Measurements from ENCODE around the gene IL17RE.

DNA sequence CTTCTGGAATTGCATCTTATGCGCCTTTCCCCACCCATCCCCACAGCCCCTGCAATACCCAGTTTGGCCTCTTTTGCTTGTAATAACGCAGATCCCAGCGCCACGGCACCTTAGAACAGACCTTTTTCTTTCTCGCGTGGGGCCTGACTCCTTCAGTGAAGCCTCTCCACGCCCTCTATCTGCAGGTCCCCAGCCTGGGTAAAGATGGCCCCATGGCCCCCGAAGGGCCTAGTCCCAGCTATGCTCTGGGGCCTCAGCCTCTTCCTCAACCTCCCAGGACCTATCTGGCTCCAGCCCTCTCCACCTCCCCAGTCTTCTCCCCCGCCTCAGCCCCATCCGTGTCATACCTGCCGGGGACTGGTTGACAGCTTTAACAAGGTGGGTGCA, 31.6 kb downstream of the IL17RE start:
- TF ChIP-seq, protein P1, sequence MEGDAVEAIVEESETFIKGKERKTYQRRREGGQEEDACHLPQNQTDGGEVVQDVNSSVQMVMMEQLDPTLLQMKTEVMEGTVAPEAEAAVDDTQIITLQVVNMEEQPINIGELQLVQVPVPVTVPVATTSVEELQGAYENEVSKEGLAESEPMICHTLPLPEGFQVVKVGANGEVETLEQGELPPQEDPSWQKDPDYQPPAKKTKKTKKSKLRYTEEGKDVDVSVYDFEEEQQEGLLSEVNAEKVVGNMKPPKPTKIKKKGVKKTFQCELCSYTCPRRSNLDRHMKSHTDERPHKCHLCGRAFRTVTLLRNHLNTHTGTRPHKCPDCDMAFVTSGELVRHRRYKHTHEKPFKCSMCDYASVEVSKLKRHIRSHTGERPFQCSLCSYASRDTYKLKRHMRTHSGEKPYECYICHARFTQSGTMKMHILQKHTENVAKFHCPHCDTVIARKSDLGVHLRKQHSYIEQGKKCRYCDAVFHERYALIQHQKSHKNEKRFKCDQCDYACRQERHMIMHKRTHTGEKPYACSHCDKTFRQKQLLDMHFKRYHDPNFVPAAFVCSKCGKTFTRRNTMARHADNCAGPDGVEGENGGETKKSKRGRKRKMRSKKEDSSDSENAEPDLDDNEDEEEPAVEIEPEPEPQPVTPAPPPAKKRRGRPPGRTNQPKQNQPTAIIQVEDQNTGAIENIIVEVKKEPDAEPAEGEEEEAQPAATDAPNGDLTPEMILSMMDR (IDR thresholded peaks at IDR 0.05): peak in 2 of 3 experiments; percentile 28 to 29
- no peak for TF ChIP-seq POLR2A (IDR thresholded peaks at IDR 0.05; ENCODE audit: low read depth)
- TF ChIP-seq EP300 (IDR thresholded peaks at IDR 0.05): no peak
- no peak for TF ChIP-seq POLR2AphosphoS5 (IDR thresholded peaks at IDR 0.05)

All from esophagus muscularis mucosa (tissue), 4 donors.